ENCODE results near the gene BTG4.

The BTG4 gene

GRCh38 chr11:111537336-111537860, 25.2 kb upstream of the BTG4 start:
- DNase-seq (ENCODE audit: low read depth), result no peak

GRCh38 chr11:111535281-111535680, 23.1 kb upstream of the BTG4 start:
- no peak for DNase-seq (ENCODE audit: low read depth)

GRCh38 chr11:111532365-111532709, 20.2 kb upstream of the BTG4 start:
- no peak for DNase-seq (ENCODE audit: low read depth)

GRCh38 chr11:111531687-111532364, 19.6 kb upstream of the BTG4 start:
- peak; percentile 60 for DNase-seq (ENCODE audit: low read depth)

GRCh38 chr11:111531136-111531535, 18.9 kb upstream of the BTG4 start:
- DNase-seq (ENCODE audit: low read depth), result no peak

GRCh38 chr11:111530091-111530490, 17.9 kb upstream of the BTG4 start:
- DNase-seq (ENCODE audit: low read depth), result no peak

- no peak for DNase-seq (ENCODE audit: low read depth)
Measured at GRCh38 chr11:111528557-111528956, 16.4 kb upstream of the BTG4 start.

- DNase-seq (ENCODE audit: low read depth), result no peak
Measured at GRCh38 chr11:111527279-111527678, 15.1 kb upstream of the BTG4 start.

- no peak for DNase-seq (ENCODE audit: low read depth)
Measured at GRCh38 chr11:111526501-111526900, 14.3 kb upstream of the BTG4 start.

GRCh38 chr11:111525456-111525855, 13.3 kb upstream of the BTG4 start:
- no peak for DNase-seq (ENCODE audit: low read depth)

GRCh38 chr11:111524056-111524455, 11.9 kb upstream of the BTG4 start:
- no peak for DNase-seq (ENCODE audit: low read depth)

GRCh38 chr11:111523343-111523742, 11.2 kb upstream of the BTG4 start:
- DNase-seq (ENCODE audit: low read depth), result no peak

- no peak for DNase-seq (ENCODE audit: low read depth)
Measured at GRCh38 chr11:111522426-111522825, 10.2 kb upstream of the BTG4 start.

- DNase-seq (ENCODE audit: low read depth), result no peak
Measured at GRCh38 chr11:111521135-111521534, 8.9 kb upstream of the BTG4 start.

- DNase-seq (ENCODE audit: low read depth), result no peak
Measured at GRCh38 chr11:111520560-111520959, 8.4 kb upstream of the BTG4 start.

GRCh38 chr11:111518668-111519067, 6.5 kb upstream of the BTG4 start:
- no peak for DNase-seq (ENCODE audit: low read depth)

GRCh38 chr11:111515591-111515990, 3.4 kb upstream of the BTG4 start:
- no peak for DNase-seq (ENCODE audit: low read depth)

- DNase-seq (ENCODE audit: low read depth), result peak; percentile 9
Measured at GRCh38 chr11:111514216-111515031, 2.2 kb upstream of the BTG4 start, which contains the start of gene HOATZ. TSS of gene HOATZ (plus strand) at chr11:111514778. CDS start at chr11:111514785, 7 bp downstream.

GRCh38 chr11:111513240-111513605, 1.0 kb upstream of the BTG4 start:
- DNase-seq (ENCODE audit: low read depth), result no peak

GRCh38 chr11:111510311-111510710, 1.9 kb downstream of the BTG4 start:
- DNase-seq (ENCODE audit: low read depth), result no peak

GRCh38 chr11:111502611-111503010, 9.6 kb downstream of the BTG4 start:
- DNase-seq (ENCODE audit: low read depth), result no peak

GRCh38 chr11:111500481-111500880, 11.7 kb downstream of the BTG4 start:
- no peak for DNase-seq (ENCODE audit: low read depth)

GRCh38 chr11:111499483-111499882, 12.7 kb downstream of the BTG4 start:
- DNase-seq (ENCODE audit: low read depth), result no peak

All from activated T-cell treated with anti-CD3 and anti-CD28 coated beads for 48 hours (primary cell).